Aorta (tissue), 5 donors: Measurements from ENCODE around the gene TUG1. TPM values are rescaled to one million over a fixed set of nuclear protein-coding genes. Genes with fewer than 3 reads are reported as not detected.

Source experiments
- ATAC-seq: fragments of 200-7000 bp; cut with Tn5 transposase; one replicate; pipeline ENCODE4 v1.9.1; 2022; ENCODE audit warnings: moderate library complexity; ENCODE audit not compliant: low FRiP score
- DNase-seq, 2 donors: peaks; one replicate each; pipeline ENCODE4 v3.0.0-alpha.2; 2020
- H3K27ac ChIP-seq, 2 donors: one replicate each; pipeline ENCODE4 v1.5.1; 2013; ENCODE audit warnings: low read length in 2 of 2, mild to moderate bottlenecking in 2 of 2, moderate library complexity in 2 of 2, control low read depth in 1 of 2, inconsistent platforms in 1 of 2, low read depth in 1 of 2
- H3K27me3 ChIP-seq, 2 donors: one replicate each; pipeline ENCODE4 v1.6.1; 2013; ENCODE audit warnings: control low read depth in 1 of 2, low read length in 1 of 2, mild to moderate bottlenecking in 1 of 2, moderate library complexity in 1 of 2; ENCODE audit not compliant: insufficient read depth in 2 of 2, control insufficient read depth in 1 of 2
- H3K36me3 ChIP-seq, 2 donors: one replicate each; pipeline ENCODE4 v1.6.1; 2013; ENCODE audit warnings: control low read depth in 1 of 2, low read length in 1 of 2, mild to moderate bottlenecking in 1 of 2; ENCODE audit not compliant: insufficient read depth in 2 of 2, control insufficient read depth in 1 of 2
- H3K4me1 ChIP-seq, 2 donors: one replicate each; pipeline ENCODE4 v1.6.1; 2013; ENCODE audit warnings: low read length in 2 of 2, control low read depth in 1 of 2, mild to moderate bottlenecking in 1 of 2, moderate library complexity in 1 of 2; ENCODE audit not compliant: insufficient read depth in 2 of 2, control insufficient read depth in 1 of 2
- H3K4me3 ChIP-seq, 2 donors: one replicate each; pipeline ENCODE4 v1.5.1; 2013; ENCODE audit warnings: low read length in 2 of 2, control low read depth in 1 of 2, mild to moderate bottlenecking in 1 of 2
- H3K9me3 ChIP-seq: one replicate; pipeline ENCODE4 v1.6.1; 2013; ENCODE audit warnings: mild to moderate bottlenecking, low read length; ENCODE audit not compliant: control insufficient read depth
- WGBS, 2 donors: extraction: QIAGEN DNeasy Blood & Tissue Kit; methylation state at CpG; one replicate each; pipeline ENCODE4 v1.1.7; 2013; 5-methylcytosine and 5-hydroxymethylcytosine counted together
- intact Hi-C, 2 donors: fragments of 100-400 bp; cut with DNase I; formaldehyde crosslinking; loops; one replicate each; pipeline versions ENCODE4 v1.14.2 to v1.15.0; 2022
- polyA plus RNA-seq, 2 donors: library from polyadenylated mRNA; stranded (reverse); fragments of 200-250 nt; gene quantifications; one replicate each; pipeline ENCODE4 v1.2.3, GENCODE V29; 2013
- total RNA-seq, 2 donors: library from RNA; stranded (reverse); fragmentation: NEBNext Ultra II Directional; extraction: Animal tissue kit (Norgen Biotek cat#: 25700); gene quantifications; one replicate each; pipeline ENCODE4 v1.2.1, GENCODE V29; 2021
- donor health status: healthy with polysubstance abuse.
- donor health status: Bipolar disorder and iron deficiency.
- donor health status: DM: no; HTN: no; CAD: no.
- donor health status: DM: no; HTN: no; CAD: no.
- donor health status: DM: yes; HTN: yes; CAD: no.

Gene TUG1
- total and polyA plus RNA-seq, 4 donors = 10.6 to 89.4 (median 77.0) TPM

GRCh38 chr22:30953206-30953605 lies 15.9 kb upstream of the TUG1 start:
- H3K36me3 ChIP-seq = no peaks in the 10 kb centered on the region
- peak overlapping the region in 1 of 2 donors; percentile 43 for H3K27ac ChIP-seq
- H3K4me1 ChIP-seq = peaks cover 7 to 8% of the 10 kb centered on the region in 2 donors
- DNase-seq (no peak), ATAC-seq (no peak)
- H3K27me3 ChIP-seq = no peaks in the 10 kb centered on the region
- 60 to 65% methylated on average over 2 of the region's 2 CpGs for WGBS, 2 donors
- intact Hi-C loops = loop anchor here in 1 of 2 donors (5.0 kb wide), 1 partner anchor 34 kb away; no protein-coding TSS in a partner anchor
- H3K4me3 ChIP-seq = no peak overlapping the region
- H3K9me3 ChIP-seq = no peaks in the 10 kb centered on the region

- no peak overlapping the region for H3K27ac ChIP-seq
- H3K36me3 ChIP-seq = no peaks in the 10 kb centered on the region
- ATAC-seq (no peak), DNase-seq (no peak)
- intact Hi-C loops = no loop called here
- no peaks in the 10 kb centered on the region for H3K27me3 ChIP-seq
- peaks cover 4% of the 10 kb centered on the region in 2 donors for H3K4me1 ChIP-seq
- WGBS, 2 donors = 95 to 97% methylated on average over 4 of the region's 4 CpGs
- no peaks in the 10 kb centered on the region for H3K9me3 ChIP-seq
- H3K4me3 ChIP-seq = no peak overlapping the region
Observed at GRCh38 chr22:30955153-30955552, 13.9 kb upstream of the TUG1 start.

- ATAC-seq = no peak
Observed at GRCh38 chr22:30964858-30965257, 4.2 kb upstream of the TUG1 start.

DNA sequence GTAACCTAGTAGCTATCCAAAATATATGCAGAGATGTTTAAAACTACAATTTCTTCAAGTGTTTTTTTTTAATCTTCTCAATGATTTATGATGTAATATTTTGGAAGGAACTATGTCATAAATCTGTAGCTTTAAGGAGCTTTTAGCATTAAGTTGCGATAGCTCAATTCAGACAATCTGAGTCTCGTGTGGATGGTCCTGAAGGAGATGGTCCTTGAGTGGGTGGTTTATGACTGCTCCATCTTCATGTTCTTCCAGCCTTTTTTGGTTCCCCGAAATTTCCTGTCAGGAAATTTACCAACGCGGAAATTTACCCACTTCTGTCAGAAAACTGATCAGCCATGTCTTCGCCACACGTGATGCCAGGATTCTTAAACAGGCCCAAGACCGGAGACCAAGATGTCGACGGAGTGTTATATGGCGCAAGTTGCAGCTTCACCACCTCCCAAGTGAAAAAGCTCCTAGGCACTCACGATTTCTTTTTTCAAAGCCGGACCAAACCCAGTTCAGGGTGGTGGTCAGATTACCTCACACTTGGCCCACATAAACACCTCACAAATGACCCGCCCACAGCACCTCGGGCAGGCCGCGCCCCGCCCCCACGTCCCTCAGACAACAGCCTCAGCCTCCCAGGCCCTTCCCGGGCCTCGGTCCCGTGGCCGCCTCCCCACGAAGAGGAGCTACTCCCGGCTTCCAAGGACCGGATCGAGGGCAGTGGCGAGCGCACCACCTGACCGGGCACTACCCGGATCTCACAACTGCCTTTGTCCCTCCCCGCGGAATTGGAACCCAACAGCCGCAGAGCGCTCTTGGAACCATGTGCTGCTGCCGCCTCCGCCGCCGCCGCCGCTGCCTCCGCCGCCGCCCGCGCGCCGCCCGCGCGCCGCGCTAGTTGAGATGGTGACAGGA lies 796 bp upstream of the TUG1 start, which contains the start of gene MORC2:
MORC2 (minus strand) TSS at position 760 of the 909 bp plus-strand sequence. CDS start 885 bp downstream, outside the sequence.
- WGBS, 2 donors = 15 to 21% methylated on average over 40 to 53 of the region's 53 CpGs
- Histone ChIP-seq H3K4me3 (peak within 1 kb of the TSS; percentile 70 to 83), H3K27ac (peak within 1 kb of the TSS; percentile 55 to 64), H3K4me1 (peaks cover 0 to 4% of the 10 kb centered on the region in 2 donors), H3K27me3 (no peaks in the 10 kb centered on the region), H3K36me3 (peaks cover 6 to 13% of the 10 kb centered on the region in 2 donors), H3K9me3 (peaks cover 5% of the 10 kb centered on the region)
- ATAC-seq (no peak), DNase-seq (no peak)
- intact Hi-C loops = loop anchor here (1.0 to 5.0 kb wide), 4 partner anchors 21 to 115 kb away; partner anchors contain the start of gene SMTN (in 1 of the 2)

More at GRCh38 chr22:30964858-30965257, 4.2 kb upstream of the TUG1 start:
- Histone ChIP-seq H3K27ac (no peak overlapping the region), H3K4me1 (no peaks in the 10 kb centered on the region), H3K4me3 (no peak overlapping the region), H3K9me3 (no peaks in the 10 kb centered on the region), H3K27me3 (no peaks in the 10 kb centered on the region), H3K36me3 (no peaks in the 10 kb centered on the region)
- intact Hi-C loops = loop anchor here in 1 of 2 donors (5.0 kb wide), 2 partner anchors 72 to 117 kb away; partner anchors contain the start of gene SMTN
- 82 to 86% methylated on average over 4 of the region's 4 CpGs for WGBS, 2 donors
- no peak for DNase-seq

DNA sequence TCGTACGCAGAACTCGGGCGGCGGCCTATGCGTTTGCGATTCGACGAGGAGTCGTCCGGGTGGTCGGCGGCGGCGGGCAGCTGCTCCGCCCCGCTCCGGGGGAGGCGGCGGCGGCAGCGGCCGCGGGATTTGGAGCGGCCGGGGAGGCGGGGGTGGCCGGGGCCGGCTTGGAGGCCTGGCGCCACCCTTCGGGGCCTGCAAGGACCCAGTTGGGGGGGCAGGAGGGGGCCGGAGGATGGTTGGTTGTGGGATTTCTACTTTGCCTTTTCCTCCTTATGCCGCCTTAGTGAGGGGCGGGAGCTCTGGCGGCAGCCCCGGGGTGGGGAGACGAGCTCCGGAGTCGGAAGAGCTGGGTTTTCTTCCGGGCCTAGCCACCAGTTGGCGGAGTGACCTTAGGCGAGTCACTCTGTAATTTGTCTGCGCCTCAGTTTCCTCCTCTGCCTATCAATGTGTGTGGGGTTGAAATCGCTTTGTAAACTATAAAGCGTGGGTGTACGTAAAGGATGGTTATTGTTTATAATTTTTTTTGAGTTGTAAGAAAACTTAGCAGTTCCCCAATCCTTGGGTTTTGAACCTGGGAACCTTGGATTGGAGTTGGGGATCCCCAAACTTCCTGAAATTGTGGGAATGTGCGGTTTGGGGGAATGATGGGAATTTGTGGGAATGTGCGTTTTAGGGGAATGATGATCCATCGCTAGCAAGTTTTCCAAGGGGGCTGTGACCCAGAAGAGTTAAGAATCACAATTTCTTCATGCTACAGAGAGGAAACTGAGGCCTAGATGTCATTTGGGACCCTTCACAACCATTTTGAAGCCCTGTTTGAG lies 679 bp downstream of the TUG1 start:
- Histone ChIP-seq H3K27ac (peak overlapping the region; percentile 35 to 64), H3K9me3 (peaks cover 7% of the 10 kb centered on the region), H3K4me1 (peaks cover 0 to 4% of the 10 kb centered on the region in 2 donors), H3K4me3 (peak overlapping the region; percentile 70 to 83), H3K27me3 (no peaks in the 10 kb centered on the region), H3K36me3 (peaks cover 6 to 16% of the 10 kb centered on the region in 2 donors)
- DNase-seq (peak in 1 of 2 donors; percentile 61), ATAC-seq (peak; percentile 44)
- WGBS, 2 donors = 3% methylated on average over 35 to 49 of the region's 49 CpGs
- intact Hi-C loops = loop anchor here (2.0 to 5.0 kb wide), 3 partner anchors 68 to 113 kb away; partner anchors contain the start of gene SMTN (in 1 of the 2)

DNA sequence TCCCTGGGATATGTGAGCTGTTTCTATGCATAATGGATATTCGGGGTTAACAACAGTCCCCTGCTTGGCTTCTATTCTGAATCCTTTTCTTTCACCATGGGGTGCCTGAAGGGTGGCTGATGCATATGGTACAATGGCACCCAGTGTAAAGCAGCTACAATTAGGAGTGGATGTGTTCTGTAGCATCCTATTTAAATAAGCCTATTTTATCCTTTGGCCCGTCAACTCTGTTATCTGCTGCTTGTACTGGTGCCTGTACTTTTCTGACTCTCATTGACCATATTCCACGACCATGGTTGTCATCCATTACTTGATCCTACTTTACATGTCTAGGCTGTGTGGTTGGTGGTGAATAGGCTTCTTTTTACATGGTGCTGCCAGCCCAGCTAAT lies 1.3 kb downstream of the TUG1 start:
- peaks cover 6 to 21% of the 10 kb centered on the region in 2 donors for H3K36me3 ChIP-seq
- DNase-seq (no peak), ATAC-seq (no peak)
- intact Hi-C loops = loop anchor here in 1 of 2 donors (5.0 kb wide), 1 partner anchor 67 kb away; no protein-coding TSS in a partner anchor
- peaks cover 9% of the 10 kb centered on the region for H3K9me3 ChIP-seq
- no peaks in the 10 kb centered on the region for H3K27me3 ChIP-seq
- no peak overlapping the region for H3K27ac ChIP-seq
- 64 to 67% methylated on average over 3 of the region's 3 CpGs for WGBS, 2 donors
- peak overlapping the region; percentile 70 to 83 for H3K4me3 ChIP-seq
- peaks cover 0 to 4% of the 10 kb centered on the region in 2 donors for H3K4me1 ChIP-seq

DNA sequence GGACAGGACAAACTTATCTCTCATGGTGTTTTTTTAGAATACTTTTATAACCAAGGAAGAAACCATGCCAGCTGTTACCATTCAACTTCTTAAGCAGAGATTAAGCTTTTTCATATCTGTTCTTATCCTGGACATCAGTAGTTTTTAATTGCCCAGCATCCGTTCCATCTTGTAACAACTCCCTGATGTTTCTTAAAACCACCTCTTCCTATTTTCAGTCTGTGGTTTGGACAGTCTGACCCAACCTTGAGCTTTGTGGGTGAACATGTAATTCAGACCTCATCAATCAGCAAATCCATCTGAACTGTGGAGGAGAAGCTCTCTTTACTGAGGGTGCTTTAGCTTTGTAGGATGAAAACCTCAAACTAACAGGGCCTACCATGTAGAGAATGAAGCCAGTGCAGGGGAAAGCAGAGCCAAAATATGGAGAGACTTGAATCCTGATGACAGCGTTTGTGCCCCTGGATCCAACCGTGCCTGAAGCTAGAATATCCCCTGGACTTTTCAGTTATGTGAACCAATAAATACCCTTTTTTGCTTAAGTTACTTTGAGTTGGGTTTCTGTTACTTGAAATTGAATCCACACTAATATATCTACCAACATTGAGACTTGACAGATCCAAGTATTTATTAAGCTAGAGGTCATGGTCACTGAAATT lies 9.4 kb downstream of the TUG1 start:
- H3K4me3 ChIP-seq = no peak overlapping the region
- intact Hi-C loops = no loop called here
- peaks cover 0 to 10% of the 10 kb centered on the region in 2 donors for H3K36me3 ChIP-seq
- H3K27ac ChIP-seq = no peak overlapping the region
- H3K9me3 ChIP-seq = peaks cover 17% of the 10 kb centered on the region
- ATAC-seq (no peak), DNase-seq (no peak)
- no peaks in the 10 kb centered on the region for H3K4me1 ChIP-seq
- H3K27me3 ChIP-seq = no peaks in the 10 kb centered on the region
- WGBS, 2 donors = 96% methylated on average over 3 of the region's 3 CpGs

- intact Hi-C loops = no loop called here
- ATAC-seq (no peak), DNase-seq (no peak)
- H3K4me3 ChIP-seq = no peak overlapping the region
- H3K4me1 ChIP-seq = no peaks in the 10 kb centered on the region
- 81 to 87% methylated on average over 3 of the region's 3 CpGs for WGBS, 2 donors
- no peaks in the 10 kb centered on the region for H3K27me3 ChIP-seq
- H3K27ac ChIP-seq = no peak overlapping the region
- peaks cover 0 to 6% of the 10 kb centered on the region in 2 donors for H3K36me3 ChIP-seq
- H3K9me3 ChIP-seq = peaks cover 15% of the 10 kb centered on the region
Observed at GRCh38 chr22:30979932-30980331, 10.9 kb downstream of the TUG1 start.
